Forelimb muscle (tissue), 1 donor: ENCODE measurements around the gene HAO1. TPM values are rescaled to one million over a fixed set of nuclear protein-coding genes. Genes with fewer than 3 reads are reported as not detected.

Source experiments
- DNase-seq: peaks from one replicate; pipeline ENCODE4 v3.0.0-alpha.2; 2013; ENCODE audit warnings: low read depth
- polyA plus RNA-seq: library from polyadenylated mRNA; unstranded; fragments of 120-200 nt; gene quantifications from one replicate; pipeline ENCODE4 v1.2.1, GENCODE V29; 2013; ENCODE audit not compliant: insufficient read length

HAO1 gene
- polyA plus RNA-seq, 1 donor: not detected

DNA sequence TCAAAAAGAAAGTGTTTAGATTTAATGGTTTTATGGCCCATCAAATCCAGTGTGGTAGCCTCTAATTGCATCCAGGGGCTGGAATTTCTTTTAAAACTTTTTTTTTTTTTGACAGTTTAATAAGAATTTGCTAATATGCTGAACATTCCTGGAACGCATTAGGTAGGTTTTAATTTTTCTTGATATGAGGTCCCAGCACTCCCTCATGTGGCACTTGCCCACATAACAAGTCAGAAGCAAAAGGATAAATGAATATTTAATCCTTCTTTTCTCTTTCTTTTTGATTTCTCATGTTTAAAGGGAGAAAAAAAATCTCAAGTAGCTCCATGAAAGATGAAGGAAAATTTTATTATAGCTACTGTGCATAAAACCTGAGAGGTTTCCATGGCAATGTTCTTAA is 13.5 kb downstream of the HAO1 start:
- no peak for DNase-seq

DNA sequence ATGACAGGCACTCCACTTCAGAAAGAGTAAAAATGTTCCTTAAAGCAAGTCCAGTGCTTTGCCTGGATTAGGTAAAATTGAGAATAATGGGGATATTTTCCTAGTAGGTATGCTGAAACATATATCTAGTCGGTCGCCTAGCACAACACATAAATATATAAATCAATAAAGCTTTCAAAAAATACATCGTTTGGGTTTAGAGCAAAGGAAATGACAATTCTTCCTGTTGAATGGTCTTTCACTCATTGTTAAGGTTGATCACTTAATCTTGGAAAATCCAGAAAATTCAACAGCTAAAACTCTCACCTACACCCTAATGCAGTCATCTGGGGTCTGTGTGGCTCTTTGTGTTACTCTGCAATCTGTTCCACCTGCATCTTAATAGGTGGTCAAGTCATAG is 13.9 kb downstream of the HAO1 start:
- DNase-seq: no peak

DNA sequence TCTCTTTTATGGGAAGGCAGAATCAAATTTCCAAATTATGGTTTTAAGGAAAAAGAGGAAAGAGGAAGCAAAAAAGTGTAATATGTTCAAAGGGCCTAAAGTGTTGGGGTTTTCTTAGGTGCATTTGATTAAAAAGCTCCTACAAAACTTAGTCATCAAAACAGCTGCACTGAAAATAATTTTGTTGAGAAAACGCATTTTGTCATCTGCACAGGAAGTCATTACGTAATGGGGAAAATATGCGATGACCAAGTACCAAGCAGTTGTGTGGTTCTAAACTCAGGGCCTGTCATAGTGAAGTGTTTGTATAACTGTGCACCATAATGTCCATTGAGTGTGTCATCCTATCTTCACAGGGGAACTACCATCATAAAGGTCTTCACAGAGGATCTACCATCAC is 15.6 kb downstream of the HAO1 start:
- DNase-seq: no peak

DNA sequence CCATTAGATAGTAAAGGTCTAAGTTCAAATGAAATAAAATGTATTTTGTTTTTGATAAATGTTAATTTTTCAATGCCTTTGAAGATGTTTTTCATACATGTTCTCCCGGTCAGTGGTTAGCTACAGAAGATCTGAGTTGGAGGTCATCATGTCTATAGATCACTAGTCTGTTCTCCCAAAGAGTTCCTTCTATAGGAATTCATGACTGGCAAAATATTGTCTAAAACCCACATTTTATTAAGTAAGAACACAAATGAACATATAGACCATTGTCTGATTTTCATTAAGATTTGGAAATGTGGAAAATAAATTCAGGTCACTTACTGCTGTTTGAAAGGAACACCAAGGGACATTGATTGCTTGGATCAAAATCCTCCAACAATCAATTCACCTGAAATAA is 23.6 kb downstream of the HAO1 start:
- no peak for DNase-seq

DNA sequence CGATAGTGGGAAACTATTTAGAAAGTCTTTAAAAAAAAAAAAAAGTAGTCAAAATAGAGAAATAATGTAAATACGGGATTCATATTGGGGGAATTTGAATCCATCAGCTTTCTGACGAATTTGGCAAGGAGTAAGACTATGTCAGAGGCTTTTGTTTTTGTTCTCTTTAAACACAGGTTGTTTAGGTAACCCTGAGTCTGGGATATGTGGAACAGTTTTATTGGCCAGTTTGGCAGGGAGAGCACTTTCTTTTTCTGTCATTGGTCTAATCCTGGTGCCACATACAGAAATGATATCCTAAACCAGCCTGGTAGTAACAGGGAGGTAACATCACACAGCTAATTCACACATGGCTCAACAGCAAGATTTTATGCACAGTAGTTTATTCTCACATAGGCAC is 27.7 kb downstream of the HAO1 start:
- DNase-seq: no peak

DNA sequence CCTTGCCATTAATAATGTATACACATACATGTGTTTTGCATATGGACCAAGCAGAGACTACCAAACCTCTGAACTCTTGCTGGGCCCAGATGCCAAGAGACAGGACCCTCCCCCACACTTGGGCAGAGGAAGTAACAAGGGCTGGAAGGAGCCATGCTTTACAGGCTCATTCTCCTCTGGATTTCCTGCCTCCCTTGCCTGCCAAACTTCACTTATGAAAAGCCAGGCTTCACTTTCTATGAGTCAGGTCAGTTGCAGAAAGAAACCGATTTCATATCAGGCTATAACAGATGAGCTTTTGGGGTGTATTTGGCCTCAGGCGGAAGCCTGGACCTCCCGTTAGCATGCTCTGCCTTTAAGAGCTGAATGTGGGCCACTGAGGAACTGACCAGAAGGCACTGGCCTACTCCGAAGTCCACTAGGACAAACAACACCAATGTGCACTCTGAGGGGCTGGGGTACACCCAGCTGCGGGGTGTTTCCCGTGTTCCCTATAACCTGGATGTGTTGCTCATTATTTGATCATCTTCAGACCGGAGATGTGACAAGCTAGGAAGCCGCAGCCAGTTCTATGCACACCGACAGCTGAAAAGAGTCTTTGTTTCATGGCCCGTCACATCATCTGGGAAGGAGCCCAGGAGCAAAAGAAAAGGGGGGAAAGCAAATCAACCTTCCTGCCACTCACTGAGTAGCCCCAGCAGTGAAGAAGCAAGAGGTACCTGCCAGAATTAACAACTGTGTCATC is 28.5 kb downstream of the HAO1 start:
- DNase-seq: no peak

DNA sequence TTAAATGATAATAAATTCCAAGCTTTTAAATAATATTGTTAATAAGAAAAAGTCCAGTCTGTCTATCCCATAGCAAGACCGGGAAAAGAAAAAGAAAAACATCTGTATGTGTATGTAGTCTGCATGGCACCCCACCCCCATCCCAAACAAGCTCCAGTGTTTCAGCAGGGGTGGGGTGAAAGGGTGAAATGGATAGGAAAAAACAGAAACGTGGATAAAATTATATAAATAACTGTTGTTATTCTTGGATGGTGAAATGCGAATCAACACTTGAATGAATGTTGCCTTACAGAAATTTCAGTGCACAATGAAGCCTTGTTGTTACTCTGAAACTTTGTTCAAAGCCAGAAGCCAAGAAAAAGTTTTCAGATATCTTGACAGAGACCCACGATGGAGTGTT is 31.4 kb downstream of the HAO1 start:
- no peak for DNase-seq

DNA sequence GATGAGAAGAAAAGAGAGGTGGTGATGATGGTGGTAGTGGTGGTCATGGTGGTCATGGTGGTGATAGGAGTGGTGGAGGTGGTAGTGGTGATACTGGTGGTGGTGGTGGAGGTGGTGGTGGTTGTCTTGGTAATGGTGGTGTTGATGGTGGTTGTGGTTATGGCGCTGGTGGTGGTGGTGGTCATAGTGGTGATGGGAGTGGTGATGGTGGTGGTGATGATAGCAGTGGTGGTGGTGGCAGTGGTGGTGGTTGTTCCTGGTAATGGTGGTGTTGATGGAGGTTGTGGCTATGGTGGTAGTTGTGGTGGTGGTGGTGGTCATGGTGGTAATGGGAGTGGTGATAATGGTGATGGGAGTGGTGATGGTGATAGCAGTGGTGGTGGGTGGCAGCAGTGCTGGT is 36.8 kb downstream of the HAO1 start:
- DNase-seq: no peak

DNA sequence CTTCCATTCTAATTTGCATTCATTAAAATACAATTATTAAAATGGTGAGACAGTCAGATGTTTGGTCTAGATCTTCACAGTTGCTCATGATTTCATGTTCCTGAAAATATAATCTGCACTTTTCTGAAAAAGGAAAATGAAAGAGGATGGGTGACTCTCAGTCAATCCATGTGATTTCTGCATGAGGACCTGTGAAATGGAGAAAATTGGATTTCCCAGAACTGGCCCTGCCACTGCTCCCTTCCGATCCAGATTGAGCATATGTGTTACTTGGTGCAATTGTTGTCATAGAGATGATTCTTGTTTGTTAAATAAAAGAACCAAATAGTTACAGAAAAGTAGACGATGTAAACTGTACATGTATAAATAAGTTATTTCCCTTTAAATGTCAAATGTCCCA is 37.4 kb downstream of the HAO1 start:
- no peak for DNase-seq

DNA sequence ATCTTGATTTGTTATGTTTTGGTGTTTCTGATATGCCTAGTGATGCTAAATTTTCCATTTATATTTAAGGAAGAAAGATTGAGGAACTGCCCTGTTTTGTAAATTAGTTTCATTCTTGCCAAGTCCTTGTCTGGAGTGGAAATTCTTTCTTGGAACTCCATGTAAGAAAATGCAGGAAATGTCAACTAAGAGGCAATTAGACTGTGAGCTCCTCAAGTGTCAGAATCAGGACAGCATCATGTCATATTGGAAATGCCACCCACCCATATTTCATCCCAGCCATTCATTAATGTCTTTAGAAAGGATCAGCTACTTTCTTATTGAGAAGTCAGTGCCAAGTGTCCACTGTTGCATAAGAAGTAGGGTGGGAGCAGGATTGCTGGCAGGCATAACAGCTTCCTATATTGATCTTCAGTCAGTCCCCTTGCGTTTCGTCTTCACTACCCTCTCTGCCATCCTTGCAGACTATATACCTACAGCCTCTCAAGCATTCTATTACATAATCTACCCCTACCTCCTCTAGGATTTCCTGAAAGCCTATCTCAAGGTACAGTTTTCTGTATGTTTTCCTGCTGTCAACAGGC is 42.4 kb downstream of the HAO1 start:
- DNase-seq: no peak

DNA sequence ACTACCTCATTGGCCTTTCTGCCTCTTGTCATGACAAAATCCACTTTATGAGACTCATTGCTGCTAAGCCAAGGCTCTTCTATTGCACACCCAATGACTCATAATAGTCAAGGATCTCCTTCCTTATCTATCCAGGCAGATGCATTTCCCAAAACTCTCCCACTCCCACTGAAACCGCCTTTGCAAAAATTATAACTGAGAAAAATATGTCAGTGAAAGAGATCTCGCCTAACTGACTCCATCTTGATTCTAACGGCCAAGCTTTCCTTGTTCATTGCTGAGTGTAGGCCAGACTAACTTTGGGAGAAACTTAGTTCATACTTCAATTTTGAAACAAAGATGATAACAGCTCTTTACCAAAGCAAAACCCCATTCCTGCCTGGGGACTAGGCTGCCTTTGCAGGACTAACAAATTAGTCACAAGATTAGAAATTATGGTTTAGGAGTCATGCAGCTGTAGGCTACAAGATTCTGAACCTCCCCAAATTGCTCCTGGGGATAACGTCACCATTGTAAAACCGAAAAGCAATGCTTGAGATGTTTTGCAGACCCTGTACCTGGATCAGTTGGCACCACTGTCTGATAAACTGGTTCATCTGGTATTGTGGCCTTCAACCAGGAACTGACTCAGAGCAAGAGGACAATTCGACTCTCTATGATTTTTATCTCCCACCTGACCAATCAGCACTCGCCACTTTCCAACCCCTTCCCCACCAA is 47.1 kb downstream of the HAO1 start:
- DNase-seq: no peak

DNA sequence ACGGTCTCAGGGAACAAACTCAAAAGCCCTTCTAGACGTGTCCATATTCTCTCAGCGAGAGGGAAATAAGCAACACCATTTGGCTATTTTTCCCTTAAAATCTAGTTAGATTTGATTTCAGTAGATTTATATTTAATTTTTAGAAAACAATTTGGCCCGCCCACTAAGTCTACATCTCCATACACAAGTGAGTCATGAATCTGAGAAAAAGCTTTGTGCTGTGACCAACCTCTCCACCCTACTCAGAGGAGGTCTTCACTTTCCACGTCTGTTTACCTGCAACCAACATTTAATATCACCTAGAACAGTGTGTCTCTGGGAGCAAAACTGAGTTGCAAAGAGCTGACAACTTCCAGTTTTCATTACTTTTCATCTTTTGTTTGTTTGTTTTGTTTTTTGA is 48.6 kb downstream of the HAO1 start:
- DNase-seq: no peak

DNA sequence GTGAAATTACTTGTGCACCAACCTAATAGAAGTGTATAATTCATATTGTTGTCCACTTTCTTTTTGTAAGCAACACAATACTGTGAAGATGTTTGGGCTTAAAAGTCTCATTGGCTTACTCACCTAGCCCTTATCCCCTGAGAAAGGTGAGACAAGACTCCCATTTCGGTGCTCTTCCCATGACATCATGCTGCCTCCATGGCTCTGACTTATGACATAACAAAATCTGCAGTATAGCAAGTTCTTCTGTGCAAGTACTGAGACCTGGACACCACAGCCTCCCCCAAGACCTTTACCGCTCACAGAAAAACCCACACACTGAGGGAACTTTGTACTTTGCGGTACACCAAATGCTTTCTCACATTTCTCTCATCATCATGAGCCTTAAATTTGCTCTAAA is 50.5 kb downstream of the HAO1 start:
- no peak for DNase-seq

DNA sequence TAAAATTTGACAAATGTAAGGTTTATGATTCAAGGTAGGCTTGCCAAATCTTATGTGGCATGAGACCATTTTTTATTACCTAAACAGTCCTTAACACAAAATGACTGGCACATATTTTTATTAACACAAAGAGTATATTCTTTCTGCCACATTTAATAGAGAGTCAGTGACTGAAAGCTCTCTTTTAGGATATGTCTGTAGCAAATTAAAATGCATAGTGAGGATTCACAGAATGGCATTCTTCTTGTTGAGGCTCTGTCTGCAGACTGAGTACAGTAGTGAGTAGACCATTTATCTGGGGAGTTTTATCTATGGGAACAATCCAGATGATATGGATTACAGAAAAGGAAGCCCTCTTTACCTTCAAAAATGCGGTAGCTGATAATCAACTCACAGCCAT is 56.5 kb downstream of the HAO1 start:
- DNase-seq: no peak

DNA sequence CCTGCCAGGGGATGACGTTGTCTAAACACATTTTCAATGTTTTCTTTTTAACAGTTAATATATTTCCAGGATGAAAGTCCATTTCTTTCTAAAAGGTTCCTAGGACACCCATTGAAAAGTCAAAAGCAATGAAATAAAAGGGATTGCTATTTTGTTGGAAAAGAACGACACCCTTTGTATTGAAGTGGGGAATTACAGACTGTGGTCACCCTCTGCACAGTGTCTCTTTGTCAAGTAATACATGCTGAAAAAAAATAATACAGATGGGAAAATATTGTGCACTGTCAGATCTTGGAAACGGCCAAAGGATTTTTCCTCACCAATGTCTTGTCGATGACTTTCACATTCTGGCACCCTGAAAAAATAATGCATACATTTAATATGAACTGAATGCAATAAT is 56.9 kb downstream of the HAO1 start:
- no peak for DNase-seq

DNA sequence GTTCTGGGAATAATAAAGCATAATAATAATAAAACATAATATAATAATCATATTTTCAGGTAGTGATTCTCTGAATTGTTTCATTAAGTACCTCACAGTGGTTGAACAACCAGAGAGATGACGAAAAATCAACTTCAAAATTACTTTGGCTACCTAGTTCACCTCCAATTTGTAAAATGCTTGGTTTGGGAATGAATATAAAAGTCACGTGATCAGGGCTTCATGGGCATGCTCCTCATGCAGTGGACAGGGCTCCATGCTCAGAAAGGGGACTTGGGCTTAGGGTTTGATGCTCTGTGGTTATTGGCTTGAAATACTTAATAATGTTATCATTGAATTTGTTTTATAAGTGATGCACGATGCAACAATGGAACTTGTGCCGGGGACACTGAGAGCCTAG is 58.2 kb downstream of the HAO1 start:
- no peak for DNase-seq

DNA sequence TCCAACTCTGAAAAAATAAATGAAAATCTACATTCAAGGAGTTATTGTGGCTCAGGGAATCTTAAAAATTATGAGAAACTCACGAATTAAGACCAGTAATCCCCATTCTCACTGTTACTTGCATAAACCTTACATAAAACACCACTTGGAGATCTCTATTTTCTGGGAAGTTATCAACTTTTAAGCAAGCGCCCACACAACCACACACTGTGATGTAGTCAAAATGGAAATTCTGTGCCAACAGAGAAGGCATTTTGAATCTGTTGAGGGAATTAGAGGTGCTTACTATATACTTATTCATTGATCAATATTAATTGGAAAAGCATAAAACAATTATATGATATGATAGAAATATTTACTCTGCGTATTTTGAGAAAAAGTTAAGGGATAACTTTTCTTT is 58.7 kb downstream of the HAO1 start:
- DNase-seq: no peak

DNA sequence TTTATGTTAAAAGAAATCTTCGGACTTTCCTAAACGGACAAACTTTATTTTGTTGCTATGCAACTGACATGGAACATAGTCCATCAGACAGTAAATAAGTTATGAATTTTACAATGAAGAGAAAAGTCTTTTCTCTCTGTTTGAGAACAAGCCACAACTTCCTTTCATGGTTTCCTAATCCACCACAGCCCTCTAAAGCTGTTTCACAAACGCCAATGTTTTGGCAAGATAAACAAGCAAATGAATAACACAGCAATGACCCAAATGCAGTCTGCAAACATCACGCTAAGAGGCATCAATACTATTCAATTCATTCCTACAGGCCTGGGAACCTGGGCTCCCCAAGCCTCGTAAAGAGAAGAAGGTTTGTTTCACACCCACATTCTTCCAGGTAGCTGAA is 60.4 kb downstream of the HAO1 start:
- no peak for DNase-seq

DNA sequence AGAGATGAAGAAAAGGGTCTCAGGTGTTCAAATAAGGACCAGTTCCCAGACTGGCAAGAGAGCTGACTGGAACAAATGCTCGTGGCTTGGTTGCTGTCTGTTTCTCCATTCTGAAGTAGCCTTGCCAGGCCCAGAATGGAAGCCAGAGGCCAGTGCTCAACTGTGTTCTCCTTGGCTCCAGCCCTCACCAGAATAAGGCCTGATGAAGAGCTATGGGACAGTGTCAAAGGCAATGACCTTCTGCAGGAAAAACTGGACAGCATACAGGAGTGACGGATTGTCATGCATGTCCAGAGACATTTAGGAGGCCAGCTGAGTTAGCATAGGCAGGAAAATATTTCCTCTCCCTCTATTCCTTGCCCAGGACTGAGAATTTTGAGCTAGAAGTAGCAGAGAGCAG is 72.2 kb downstream of the HAO1 start:
- no peak for DNase-seq

DNA sequence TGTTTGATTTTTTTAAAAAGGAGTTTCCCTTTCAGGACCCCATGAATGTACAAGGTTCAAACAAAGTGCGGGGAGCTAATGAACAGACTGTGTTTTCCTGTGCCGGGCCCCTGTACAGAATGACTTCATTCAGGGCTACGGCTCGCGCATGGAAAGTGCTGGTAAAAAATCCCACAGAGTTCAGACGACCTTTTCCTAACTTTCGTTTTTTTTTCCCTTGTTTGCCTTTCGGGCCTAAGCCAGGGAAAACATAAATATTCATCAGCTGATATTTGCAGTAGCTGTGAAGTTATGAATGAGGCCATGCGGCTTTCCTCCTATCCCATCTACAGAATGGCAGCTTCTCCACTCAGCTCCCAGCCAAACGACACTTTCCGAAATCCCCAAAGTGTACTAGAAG is 74.0 kb downstream of the HAO1 start:
- DNase-seq: peak; percentile 25

DNA sequence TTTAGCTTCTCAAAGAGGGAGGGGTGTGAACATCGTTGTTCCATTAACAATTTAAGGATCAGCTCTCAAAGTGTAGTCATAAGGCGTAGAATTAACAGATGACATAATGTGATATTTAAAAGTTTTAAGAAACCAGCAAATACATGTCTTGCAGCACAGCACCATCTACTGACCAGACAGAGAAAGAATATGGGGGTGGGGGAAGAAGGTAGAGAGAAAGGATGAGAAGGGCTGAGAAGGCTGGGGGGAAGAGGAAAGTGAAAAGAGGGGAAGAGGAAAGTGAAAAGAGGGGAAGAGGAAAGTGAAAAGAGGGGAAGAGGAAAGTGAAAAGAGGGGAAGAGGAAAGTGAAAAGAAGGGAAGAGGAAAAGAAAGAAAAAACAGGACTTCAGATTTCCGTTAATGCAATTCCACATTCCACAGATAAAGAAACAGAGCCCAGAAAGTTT is 80.9 kb downstream of the HAO1 start:
- peak; percentile 34 for DNase-seq

DNA sequence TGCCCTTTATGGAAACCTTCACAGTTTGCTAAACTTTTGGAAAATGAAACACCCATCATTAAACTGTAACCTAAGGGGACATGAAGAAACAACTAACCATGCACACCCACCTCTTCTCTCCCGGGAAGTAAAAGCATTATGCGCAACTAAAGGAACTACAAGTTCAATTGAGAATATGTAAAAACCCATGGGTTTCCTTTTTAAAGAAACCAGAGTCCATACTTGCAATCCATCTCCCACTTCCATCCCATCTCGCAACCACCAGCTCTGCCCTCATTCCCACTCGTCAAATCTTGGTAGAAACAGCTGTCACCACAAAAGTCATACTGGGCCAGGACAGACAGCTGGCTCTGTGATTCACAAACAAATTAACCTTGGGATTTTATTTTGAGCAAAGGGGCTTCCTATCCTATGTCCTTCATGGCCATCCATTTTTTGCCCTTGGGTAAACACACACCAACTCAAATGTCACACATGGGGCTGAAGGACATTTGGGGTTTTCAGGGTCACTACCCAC is 81.5 kb downstream of the HAO1 start:
- no peak for DNase-seq

DNA sequence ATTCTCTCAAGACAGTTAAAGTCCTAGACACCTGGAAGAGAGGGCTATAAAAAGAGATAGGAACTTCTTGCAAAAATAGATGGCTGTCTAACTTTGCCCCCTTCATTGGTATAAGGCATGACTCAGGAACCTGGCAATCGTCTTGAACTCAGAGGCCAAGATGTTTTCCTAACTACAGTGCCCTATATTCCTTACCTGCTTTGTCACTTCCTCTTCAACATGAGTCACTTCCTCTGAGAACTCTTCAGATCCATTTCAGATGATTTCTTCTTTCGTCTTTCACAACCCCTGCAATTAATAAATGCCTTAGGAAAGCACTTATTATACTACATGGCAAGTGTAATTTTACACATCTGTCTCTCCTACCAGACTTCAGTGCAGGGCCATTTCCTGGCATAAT is 83.5 kb downstream of the HAO1 start:
- DNase-seq: no peak
